SK-N-SH (cell line): ENCODE results near the gene GHRH.

Experiments
- CTCF ChIP-seq: fragments of 200-600 bp; sonication (generic); IDR thresholded peaks from 2 replicates; pipeline ENCODE4 v1.6.1; 2017; ENCODE audit warnings: antibody characterized with exemption, mild to moderate bottlenecking, moderate library complexity
- EZH2phosphoT487 ChIP-seq: fragments of 200-600 bp; sonication (generic); IDR thresholded peaks from 2 replicates; pipeline ENCODE4 v1.6.1; 2017; ENCODE audit warnings: low read depth, mixed run types, mild to moderate bottlenecking, antibody characterized with exemption, moderate library complexity, borderline replicate concordance
- JUND ChIP-seq: IDR thresholded peaks from 2 replicates; pipeline ENCODE4 v1.4.0; 2012
- MAX ChIP-seq: IDR thresholded peaks from 2 replicates; pipeline ENCODE4 v1.4.0; 2012; ENCODE audit warnings: low read depth
- MEF2A ChIP-seq: IDR thresholded peaks from 2 replicates; pipeline ENCODE4 v1.4.0; 2012; ENCODE audit warnings: low read depth, borderline replicate concordance
- NFIC ChIP-seq: IDR thresholded peaks from 2 replicates; pipeline ENCODE4 v1.4.0; 2012; ENCODE audit warnings: borderline replicate concordance
- NRF1 ChIP-seq: IDR thresholded peaks from 2 replicates; pipeline ENCODE4 v1.6.1; 2012; ENCODE audit warnings: low read depth, mild to moderate bottlenecking, low read length
- POLR2AphosphoS5 ChIP-seq: IDR thresholded peaks from 2 replicates; pipeline ENCODE4 v1.6.1; 2012; ENCODE audit warnings: low read depth, low read length
- RCOR1 ChIP-seq: fragments of 150-350 bp; IDR thresholded peaks from 2 replicates; pipeline ENCODE4 v1.6.1; 2017; ENCODE audit warnings: antibody characterized with exemption, low read length
- REST ChIP-seq: IDR thresholded peaks from 2 replicates; pipeline ENCODE4 v1.6.1; 2012; ENCODE audit warnings: mild to moderate bottlenecking, low read depth, low read length, moderate library complexity
- RFX5 ChIP-seq: IDR thresholded peaks from 2 replicates; pipeline ENCODE4 v1.6.1; 2012; ENCODE audit warnings: mild to moderate bottlenecking, improper control_type of control experiment, low read length
- RXRA ChIP-seq: IDR thresholded peaks from 2 replicates; pipeline ENCODE4 v1.4.0; 2012; ENCODE audit warnings: low read depth, mild to moderate bottlenecking, borderline replicate concordance
- TAF1 ChIP-seq: IDR thresholded peaks from 2 replicates; pipeline ENCODE4 v1.6.1; 2012; ENCODE audit warnings: low read depth, mild to moderate bottlenecking, low read length, moderate library complexity, borderline replicate concordance

- TF ChIP-seq JUND: no peak
- TF ChIP-seq NRF1: no peak
- no peak for TF ChIP-seq CTCF
- no peak for TF ChIP-seq TAF1
- no peak for TF ChIP-seq NFIC
- TF ChIP-seq EZH2phosphoT487: no peak
- TF ChIP-seq RCOR1: no peak
- TF ChIP-seq MEF2A: no peak
- no peak for TF ChIP-seq RXRA
- no peak for TF ChIP-seq RFX5
- no peak for TF ChIP-seq POLR2AphosphoS5
- no peak for TF ChIP-seq MAX
- TF ChIP-seq REST: no peak
These were observed 8.5 kb downstream of the GHRH start for GRCh38 chr20:37253087-37253486.
